Mesendoderm (in vitro differentiated cells): Measurements from ENCODE around the gene ANKHD1.

Source experiments
- DNase-seq: peaks from one replicate; pipeline ENCODE4 v3.0.0; 2013
- H2AK5ac ChIP-seq: 2 replicates; pipeline ENCODE4 v1.6.1; 2013; ENCODE audit warnings: low read length, inconsistent platforms
- H2BK120ac ChIP-seq: 2 replicates; pipeline ENCODE4 v1.6.1; 2013; ENCODE audit warnings: low read depth, mild to moderate bottlenecking, low read length, moderate library complexity, mixed read lengths
- H2BK15ac ChIP-seq: replicated peaks from 2 replicates; pipeline ENCODE4 v1.6.1; 2013; ENCODE audit warnings: low read depth, mild to moderate bottlenecking, moderate library complexity
- H2BK5ac ChIP-seq: 2 replicates; pipeline ENCODE4 v1.6.1; 2013; ENCODE audit warnings: low read length, inconsistent platforms
- H3K18ac ChIP-seq: 2 replicates; pipeline ENCODE4 v1.6.1; 2013; ENCODE audit warnings: mild to moderate bottlenecking, low read length, mixed read lengths
- H3K23ac ChIP-seq: one replicate; pipeline ENCODE4 v1.6.1; 2013; ENCODE audit warnings: low read length
- H3K27ac ChIP-seq: 2 replicates; pipeline ENCODE4 v1.5.1; 2013; ENCODE audit warnings: low read depth, mild to moderate bottlenecking, inconsistent platforms, low read length, moderate library complexity
- H3K27me3 ChIP-seq: 2 replicates; pipeline ENCODE4 v1.6.1; 2013; ENCODE audit warnings: low read length, control low read depth, mild to moderate bottlenecking, inconsistent platforms; ENCODE audit not compliant: insufficient read depth, poor library complexity
- H3K36me3 ChIP-seq: 2 replicates; pipeline ENCODE4 v1.6.1; 2013; ENCODE audit warnings: low read length, inconsistent platforms; ENCODE audit not compliant: control insufficient read depth, insufficient read depth
- H3K4ac ChIP-seq: one replicate; pipeline ENCODE4 v1.6.1; 2013; ENCODE audit warnings: low read depth, mild to moderate bottlenecking, low read length, moderate library complexity
- H3K4me1 ChIP-seq: 2 replicates; pipeline ENCODE4 v1.6.1; 2013; ENCODE audit warnings: low read depth, low read length, inconsistent platforms; ENCODE audit not compliant: control insufficient read depth
- H3K4me2 ChIP-seq: 2 replicates; pipeline ENCODE4 v1.6.1; 2013; ENCODE audit warnings: low read length
- H3K4me3 ChIP-seq: 2 replicates; pipeline ENCODE4 v1.5.1; 2013; ENCODE audit warnings: mild to moderate bottlenecking, low read length
- H3K56ac ChIP-seq: one replicate; pipeline ENCODE4 v1.6.1; 2013; ENCODE audit warnings: low read length
- H3K79me1 ChIP-seq: 2 replicates; pipeline ENCODE4 v1.6.1; 2013; ENCODE audit warnings: low read length, inconsistent platforms
- H3K79me2 ChIP-seq: 2 replicates; pipeline ENCODE4 v1.6.1; 2013; ENCODE audit warnings: mild to moderate bottlenecking, low read length; ENCODE audit not compliant: control insufficient read depth, insufficient read depth
- H3K9ac ChIP-seq: 2 replicates; pipeline ENCODE4 v1.6.1; 2013; ENCODE audit warnings: low read length, inconsistent platforms
- H4K5ac ChIP-seq: one replicate; pipeline ENCODE4 v1.6.1; 2013; ENCODE audit warnings: low read length
- H4K8ac ChIP-seq: one replicate; pipeline ENCODE4 v1.6.1; 2013; ENCODE audit warnings: low read depth, mild to moderate bottlenecking, control low read depth, low read length, moderate library complexity
- WGBS: extraction: QIAGEN DNeasy Blood & Tissue Kit; methylation state at CpG from one replicate; pipeline ENCODE4 v1.1.7; 2013; ENCODE audit warnings: low lambda C conversion rate, missing lambda C conversion rate; ENCODE audit not compliant: insufficient coverage; ENCODE audit errors: extremely low coverage; 5-methylcytosine and 5-hydroxymethylcytosine counted together

The ANKHD1 gene

DNA sequence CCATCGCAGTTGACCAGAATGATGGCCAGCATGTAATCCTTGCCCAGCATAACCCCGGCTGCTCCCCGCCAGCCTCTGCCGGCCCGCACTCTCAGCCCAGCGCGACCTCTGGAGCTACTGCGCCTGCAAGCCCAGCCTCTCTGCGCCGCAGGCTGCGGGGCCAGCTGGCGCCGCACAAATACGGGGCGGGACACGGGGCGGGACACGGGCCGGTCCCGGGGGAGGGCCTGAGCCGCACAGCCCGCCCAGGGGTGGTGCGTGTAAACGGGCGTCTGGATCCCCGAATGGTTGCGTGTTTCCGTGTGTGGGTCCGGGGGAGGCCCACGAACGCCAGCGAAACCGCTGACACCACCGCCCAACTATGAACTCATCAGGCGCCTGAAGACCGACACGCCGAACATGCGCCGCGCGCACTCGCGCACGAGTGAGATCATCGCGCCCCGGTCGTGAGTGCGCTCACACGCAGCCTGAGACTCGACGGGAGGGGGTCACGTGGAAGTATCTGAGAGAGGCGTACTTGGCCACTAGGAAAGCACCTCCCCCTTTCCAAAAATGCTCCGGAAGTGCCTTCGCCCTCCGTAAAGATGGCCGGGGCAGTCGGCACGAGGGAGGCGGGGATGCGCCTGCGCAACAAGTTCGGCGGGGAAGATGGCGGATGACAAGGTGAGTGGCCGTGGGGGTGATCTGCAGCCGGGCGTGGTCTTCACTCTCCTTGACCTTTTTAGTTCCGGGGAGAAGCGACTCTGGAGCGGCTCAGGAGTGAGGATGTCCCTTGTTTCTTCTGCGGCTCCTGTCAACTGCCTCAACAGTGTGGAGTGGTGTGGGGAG is 162.8 kb downstream of the ANKHD1 start, which contains the start of the genes APBB3 and SLC35A4:
APBB3 (minus strand) TSS at position 403 of the 828 bp plus-strand sequence; CDS start at position 50, 353 bp downstream.
SLC35A4 (plus strand) TSS at position 633 of the 828 bp plus-strand sequence. CDS start 2,342 bp downstream, outside the sequence.
- H3K56ac ChIP-seq = peak within 1 kb of the TSS; percentile 98
- WGBS = no CpG with 5 or more reads among the region's 74 CpGs
- peak within 1 kb of the TSS; percentile 79 for H2AK5ac ChIP-seq
- H3K79me2 ChIP-seq = peaks cover 5% of the 10 kb centered on the region
- DNase-seq = peak; percentile 98
- H2BK15ac ChIP-seq = no peak within 1 kb of the TSS
- peak within 1 kb of the TSS; percentile 10 for H3K27ac ChIP-seq
- H2BK120ac ChIP-seq = no peak within 1 kb of the TSS
- H3K79me1 ChIP-seq = peaks cover 12% of the 10 kb centered on the region
- peak within 1 kb of the TSS; percentile 32 for H3K23ac ChIP-seq
- no peaks in the 10 kb centered on the region for H3K27me3 ChIP-seq
- H3K4me2 ChIP-seq = peak within 1 kb of the TSS; percentile 98
- peaks cover 14% of the 10 kb centered on the region for H3K4me1 ChIP-seq
- peak within 1 kb of the TSS; percentile 98 for H3K9ac ChIP-seq
- peak within 1 kb of the TSS; percentile 19 for H3K18ac ChIP-seq
- no peak within 1 kb of the TSS for H4K8ac ChIP-seq
- H3K36me3 ChIP-seq = peaks cover 3% of the 10 kb centered on the region
- H4K5ac ChIP-seq = peak within 1 kb of the TSS; percentile 59
- peak within 1 kb of the TSS; percentile 93 for H2BK5ac ChIP-seq
- peak within 1 kb of the TSS; percentile 97 for H3K4me3 ChIP-seq
- peak within 1 kb of the TSS; percentile 46 for H3K4ac ChIP-seq

DNA sequence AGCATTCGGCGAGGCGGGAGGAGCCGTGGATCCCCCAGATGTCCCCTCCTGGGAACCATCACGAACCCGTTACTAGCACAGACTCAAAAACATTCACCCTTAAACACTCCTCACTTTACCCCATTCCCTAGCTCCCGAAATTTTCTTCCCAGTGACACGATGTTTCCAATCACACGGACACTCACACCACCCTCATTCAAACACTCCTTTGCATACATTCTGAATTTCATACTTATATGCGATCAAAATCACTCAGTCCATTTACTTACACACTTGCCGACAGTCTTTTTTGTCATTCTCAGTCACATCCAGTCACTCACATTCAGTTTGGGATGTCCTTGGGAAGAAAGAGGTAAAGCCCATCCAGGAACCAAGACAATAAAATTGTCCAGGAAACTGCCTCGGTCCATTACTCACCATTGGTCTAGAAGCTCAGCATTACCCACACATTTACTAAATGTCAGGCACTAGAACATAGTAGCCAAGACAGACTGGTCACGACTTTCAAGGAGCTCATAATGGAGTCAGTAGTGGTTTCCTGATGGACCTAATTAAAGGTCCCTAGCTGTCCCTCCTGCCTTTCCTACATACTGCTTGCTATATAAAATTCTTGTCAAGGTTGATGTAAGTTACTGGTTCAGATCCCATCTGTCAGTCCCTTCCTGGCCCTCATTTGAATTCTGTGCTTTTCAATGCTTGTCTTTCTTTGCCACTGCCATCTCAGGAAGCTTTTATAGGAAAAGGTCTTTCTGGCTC is 163.6 kb downstream of the ANKHD1 start:
- Histone ChIP-seq H3K36me3 (peaks cover 3% of the 10 kb centered on the region), H2BK15ac (no peak overlapping the region), H3K23ac (no peak overlapping the region), H3K4ac (peak overlapping the region; percentile 46), H3K4me3 (peak overlapping the region; percentile 97), H3K27ac (no peak overlapping the region), H3K27me3 (no peaks in the 10 kb centered on the region), H2BK5ac (peak overlapping the region; percentile 93), H2AK5ac (peak overlapping the region; percentile 79), H4K5ac (peak overlapping the region; percentile 59), H3K56ac (peak overlapping the region; percentile 98), H2BK120ac (no peak overlapping the region), H3K79me2 (peaks cover 5% of the 10 kb centered on the region), H3K4me1 (peaks cover 14% of the 10 kb centered on the region), H3K4me2 (peak overlapping the region; percentile 90), H3K79me1 (peaks cover 12% of the 10 kb centered on the region), H3K9ac (peak overlapping the region; percentile 98), H3K18ac (peak overlapping the region; percentile 7), H4K8ac (no peak overlapping the region)
- no peak for DNase-seq
- WGBS = no CpG with 5 or more reads among the region's 13 CpGs

- no peaks in the 10 kb centered on the region for H3K27me3 ChIP-seq
- DNase-seq = peak; percentile 44
- H2BK120ac ChIP-seq = no peak overlapping the region
- H3K18ac ChIP-seq = no peak overlapping the region
- no peak overlapping the region for H3K4me3 ChIP-seq
- H3K23ac ChIP-seq = no peak overlapping the region
- no peak overlapping the region for H2AK5ac ChIP-seq
- H2BK15ac ChIP-seq = no peak overlapping the region
- peak overlapping the region; percentile 46 for H3K4ac ChIP-seq
- peak overlapping the region; percentile 98 for H3K56ac ChIP-seq
- no CpG with 5 or more reads among the region's 4 CpGs for WGBS
- H4K5ac ChIP-seq = no peak overlapping the region
- no peak overlapping the region for H2BK5ac ChIP-seq
- no peak overlapping the region for H4K8ac ChIP-seq
- H3K79me1 ChIP-seq = peaks cover 12% of the 10 kb centered on the region
- peaks cover 5% of the 10 kb centered on the region for H3K79me2 ChIP-seq
- H3K36me3 ChIP-seq = peaks cover 3% of the 10 kb centered on the region
- peaks cover 14% of the 10 kb centered on the region for H3K4me1 ChIP-seq
- peak overlapping the region; percentile 90 for H3K4me2 ChIP-seq
- H3K27ac ChIP-seq = no peak overlapping the region
- H3K9ac ChIP-seq = peak overlapping the region; percentile 98
These were observed 164.1 kb downstream of the ANKHD1 start for GRCh38 chr5:140565780-140566095.

DNA sequence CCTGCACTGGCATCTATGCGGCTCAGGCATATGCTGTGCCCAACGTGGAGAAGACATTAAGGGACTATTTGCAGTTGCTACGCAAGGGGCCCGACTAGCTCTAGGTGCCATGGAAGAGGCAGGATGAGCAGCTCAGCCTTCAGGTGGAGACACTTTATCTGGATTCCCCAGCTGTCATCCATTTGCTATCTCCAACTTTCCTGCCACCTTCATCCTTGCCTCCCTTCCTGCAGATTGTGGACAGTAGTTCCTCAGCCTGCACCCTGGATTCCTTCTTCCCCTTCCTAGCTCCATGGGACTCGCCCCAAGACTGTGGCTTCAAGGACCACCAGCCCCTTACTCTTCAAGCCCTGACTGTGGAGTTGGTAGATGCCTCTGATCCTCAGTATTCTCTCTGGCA is 165.0 kb downstream of the ANKHD1 start:
- no peak overlapping the region for H2BK15ac ChIP-seq
- no peak overlapping the region for H3K18ac ChIP-seq
- H3K4me2 ChIP-seq = no peak overlapping the region
- no peak overlapping the region for H3K23ac ChIP-seq
- WGBS = no CpG with 5 or more reads among the region's 5 CpGs
- H3K79me2 ChIP-seq = peaks cover 5% of the 10 kb centered on the region
- peaks cover 3% of the 10 kb centered on the region for H3K36me3 ChIP-seq
- no peak for DNase-seq
- H4K8ac ChIP-seq = no peak overlapping the region
- no peak overlapping the region for H2BK120ac ChIP-seq
- no peak overlapping the region for H3K27ac ChIP-seq
- no peak overlapping the region for H3K9ac ChIP-seq
- H4K5ac ChIP-seq = no peak overlapping the region
- H2BK5ac ChIP-seq = no peak overlapping the region
- peaks cover 12% of the 10 kb centered on the region for H3K79me1 ChIP-seq
- peaks cover 14% of the 10 kb centered on the region for H3K4me1 ChIP-seq
- H3K27me3 ChIP-seq = no peaks in the 10 kb centered on the region
- no peak overlapping the region for H3K4ac ChIP-seq
- no peak overlapping the region for H3K56ac ChIP-seq
- H2AK5ac ChIP-seq = no peak overlapping the region
- H3K4me3 ChIP-seq = no peak overlapping the region

- no peak overlapping the region for H3K4me3 ChIP-seq
These were observed 165.6 kb downstream of the ANKHD1 start for GRCh38 chr5:140567136-140567818.

More at GRCh38 chr5:140567136-140567818, 165.6 kb downstream of the ANKHD1 start:
- Histone ChIP-seq H3K4me2 (no peak overlapping the region), H2BK15ac (no peak overlapping the region), H3K36me3 (peaks cover 3% of the 10 kb centered on the region), H3K23ac (no peak overlapping the region), H4K5ac (no peak overlapping the region), H3K4ac (no peak overlapping the region), H3K4me1 (peaks cover 14% of the 10 kb centered on the region), H2AK5ac (no peak overlapping the region), H3K27ac (no peak overlapping the region), H3K27me3 (no peaks in the 10 kb centered on the region), H4K8ac (no peak overlapping the region), H2BK5ac (no peak overlapping the region), H3K79me1 (peaks cover 12% of the 10 kb centered on the region), H3K56ac (no peak overlapping the region), H3K18ac (no peak overlapping the region), H3K9ac (no peak overlapping the region), H2BK120ac (no peak overlapping the region), H3K79me2 (peaks cover 5% of the 10 kb centered on the region)
- WGBS = no CpG with 5 or more reads among the region's 22 CpGs
- no peak for DNase-seq
